ENCODE results near the gene FLVCR2. TPM values are rescaled to one million over a fixed set of nuclear protein-coding genes. Genes with fewer than 3 reads are reported as not detected.

The FLVCR2 gene
- total and polyA plus RNA-seq, 2 of the 13 experiments (the other 11 are each of a cell fraction or from before 2014, with no cell fraction given) = 9.9 to 10.5 TPM

DNA sequence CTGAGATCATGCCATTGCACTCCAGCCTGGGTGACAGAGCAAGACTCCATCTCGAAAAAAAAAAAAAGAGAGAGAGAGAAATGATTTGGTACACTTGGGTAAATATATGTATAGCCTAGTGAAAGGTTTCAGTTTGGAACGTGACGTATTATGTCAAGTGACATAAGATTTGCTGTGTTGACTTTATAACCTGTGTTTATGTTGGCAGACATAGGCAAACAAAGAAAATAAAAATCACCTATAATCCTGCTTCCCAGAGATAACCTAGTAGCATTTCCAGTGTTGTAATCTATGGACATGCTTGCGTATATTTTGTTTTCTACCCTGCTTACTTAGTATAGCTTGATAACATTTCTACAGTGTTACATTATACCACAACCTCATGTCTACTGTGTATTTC, 65.6 kb downstream of the FLVCR2 start (continued):
- TF ChIP-seq, protein P1, sequence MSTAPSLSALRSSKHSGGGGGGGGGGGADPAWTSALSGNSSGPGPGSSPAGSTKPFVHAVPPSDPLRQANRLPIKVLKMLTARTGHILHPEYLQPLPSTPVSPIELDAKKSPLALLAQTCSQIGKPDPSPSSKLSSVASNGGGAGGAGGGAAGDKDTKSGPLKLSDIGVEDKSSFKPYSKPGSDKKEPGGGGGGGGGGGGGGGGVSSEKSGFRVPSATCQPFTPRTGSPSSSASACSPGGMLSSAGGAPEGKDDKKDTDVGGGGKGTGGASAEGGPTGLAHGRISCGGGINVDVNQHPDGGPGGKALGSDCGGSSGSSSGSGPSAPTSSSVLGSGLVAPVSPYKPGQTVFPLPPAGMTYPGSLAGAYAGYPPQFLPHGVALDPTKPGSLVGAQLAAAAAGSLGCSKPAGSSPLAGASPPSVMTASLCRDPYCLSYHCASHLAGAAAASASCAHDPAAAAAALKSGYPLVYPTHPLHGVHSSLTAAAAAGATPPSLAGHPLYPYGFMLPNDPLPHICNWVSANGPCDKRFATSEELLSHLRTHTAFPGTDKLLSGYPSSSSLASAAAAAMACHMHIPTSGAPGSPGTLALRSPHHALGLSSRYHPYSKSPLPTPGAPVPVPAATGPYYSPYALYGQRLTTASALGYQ (CRISPR knock-in tag; IDR thresholded peaks at IDR 0.05) = no peak
- TF ChIP-seq, protein P2, sequence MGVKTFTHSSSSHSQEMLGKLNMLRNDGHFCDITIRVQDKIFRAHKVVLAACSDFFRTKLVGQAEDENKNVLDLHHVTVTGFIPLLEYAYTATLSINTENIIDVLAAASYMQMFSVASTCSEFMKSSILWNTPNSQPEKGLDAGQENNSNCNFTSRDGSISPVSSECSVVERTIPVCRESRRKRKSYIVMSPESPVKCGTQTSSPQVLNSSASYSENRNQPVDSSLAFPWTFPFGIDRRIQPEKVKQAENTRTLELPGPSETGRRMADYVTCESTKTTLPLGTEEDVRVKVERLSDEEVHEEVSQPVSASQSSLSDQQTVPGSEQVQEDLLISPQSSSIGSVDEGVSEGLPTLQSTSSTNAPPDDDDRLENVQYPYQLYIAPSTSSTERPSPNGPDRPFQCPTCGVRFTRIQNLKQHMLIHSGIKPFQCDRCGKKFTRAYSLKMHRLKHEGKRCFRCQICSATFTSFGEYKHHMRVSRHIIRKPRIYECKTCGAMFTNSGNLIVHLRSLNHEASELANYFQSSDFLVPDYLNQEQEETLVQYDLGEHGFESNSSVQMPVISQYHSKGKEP (CRISPR knock-in tag; IDR thresholded peaks at IDR 0.05) = no peak
- TF ChIP-seq TCF7 (IDR thresholded peaks at IDR 0.05; ENCODE audit: low read depth) = no peak
- no peak for TF ChIP-seq E2F2 (CRISPR knock-in tag; IDR thresholded peaks at IDR 0.05; ENCODE audit: borderline replicate concordance)
- TF ChIP-seq, protein P3, sequence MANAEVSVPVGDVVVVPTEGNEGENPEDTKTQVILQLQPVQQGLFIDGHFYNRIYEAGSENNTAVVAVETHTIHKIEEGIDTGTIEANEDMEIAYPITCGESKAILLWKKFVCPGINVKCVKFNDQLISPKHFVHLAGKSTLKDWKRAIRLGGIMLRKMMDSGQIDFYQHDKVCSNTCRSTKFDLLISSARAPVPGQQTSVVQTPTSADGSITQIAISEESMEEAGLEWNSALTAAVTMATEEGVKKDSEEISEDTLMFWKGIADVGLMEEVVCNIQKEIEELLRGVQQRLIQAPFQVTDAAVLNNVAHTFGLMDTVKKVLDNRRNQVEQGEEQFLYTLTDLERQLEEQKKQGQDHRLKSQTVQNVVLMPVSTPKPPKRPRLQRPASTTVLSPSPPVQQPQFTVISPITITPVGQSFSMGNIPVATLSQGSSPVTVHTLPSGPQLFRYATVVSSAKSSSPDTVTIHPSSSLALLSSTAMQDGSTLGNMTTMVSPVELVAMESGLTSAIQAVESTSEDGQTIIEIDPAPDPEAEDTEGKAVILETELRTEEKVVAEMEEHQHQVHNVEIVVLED (CRISPR knock-in tag; IDR thresholded peaks at IDR 0.05; ENCODE audit: borderline replicate concordance) = no peak
- TF ChIP-seq ZNF780A (CRISPR knock-in tag; IDR thresholded peaks at IDR 0.05) = no peak
- no peak for TF ChIP-seq KMT2B (CRISPR knock-in tag; IDR thresholded peaks at IDR 0.05)
- no peak for TF ChIP-seq TBL1XR1 (IDR thresholded peaks at IDR 0.05; ENCODE audit: borderline replicate concordance, low read length, partially characterized antibody)
- no peak for TF ChIP-seq ELF4 (CRISPR knock-in tag; IDR thresholded peaks at IDR 0.05; ENCODE audit: borderline replicate concordance)
- no peak for TF ChIP-seq RFXAP (CRISPR knock-in tag; IDR thresholded peaks at IDR 0.05; ENCODE audit: borderline replicate concordance)
- TF ChIP-seq ZNF160 (CRISPR knock-in tag; IDR thresholded peaks at IDR 0.05) = no peak
- no peak for TF ChIP-seq SIN3A (IDR thresholded peaks at IDR 0.05; ENCODE audit: borderline replicate concordance, low read depth, low read length)
- TF ChIP-seq, protein P4, sequence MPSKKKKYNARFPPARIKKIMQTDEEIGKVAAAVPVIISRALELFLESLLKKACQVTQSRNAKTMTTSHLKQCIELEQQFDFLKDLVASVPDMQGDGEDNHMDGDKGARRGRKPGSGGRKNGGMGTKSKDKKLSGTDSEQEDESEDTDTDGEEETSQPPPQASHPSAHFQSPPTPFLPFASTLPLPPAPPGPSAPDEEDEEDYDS (CRISPR knock-in tag; IDR thresholded peaks at IDR 0.05) = no peak
- no peak for TF ChIP-seq HOXA7 (CRISPR knock-in tag; IDR thresholded peaks at IDR 0.05)
- no peak for TF ChIP-seq MTF2 (CRISPR knock-in tag; IDR thresholded peaks at IDR 0.05; ENCODE audit: borderline replicate concordance)
- TF ChIP-seq, protein P5, sequence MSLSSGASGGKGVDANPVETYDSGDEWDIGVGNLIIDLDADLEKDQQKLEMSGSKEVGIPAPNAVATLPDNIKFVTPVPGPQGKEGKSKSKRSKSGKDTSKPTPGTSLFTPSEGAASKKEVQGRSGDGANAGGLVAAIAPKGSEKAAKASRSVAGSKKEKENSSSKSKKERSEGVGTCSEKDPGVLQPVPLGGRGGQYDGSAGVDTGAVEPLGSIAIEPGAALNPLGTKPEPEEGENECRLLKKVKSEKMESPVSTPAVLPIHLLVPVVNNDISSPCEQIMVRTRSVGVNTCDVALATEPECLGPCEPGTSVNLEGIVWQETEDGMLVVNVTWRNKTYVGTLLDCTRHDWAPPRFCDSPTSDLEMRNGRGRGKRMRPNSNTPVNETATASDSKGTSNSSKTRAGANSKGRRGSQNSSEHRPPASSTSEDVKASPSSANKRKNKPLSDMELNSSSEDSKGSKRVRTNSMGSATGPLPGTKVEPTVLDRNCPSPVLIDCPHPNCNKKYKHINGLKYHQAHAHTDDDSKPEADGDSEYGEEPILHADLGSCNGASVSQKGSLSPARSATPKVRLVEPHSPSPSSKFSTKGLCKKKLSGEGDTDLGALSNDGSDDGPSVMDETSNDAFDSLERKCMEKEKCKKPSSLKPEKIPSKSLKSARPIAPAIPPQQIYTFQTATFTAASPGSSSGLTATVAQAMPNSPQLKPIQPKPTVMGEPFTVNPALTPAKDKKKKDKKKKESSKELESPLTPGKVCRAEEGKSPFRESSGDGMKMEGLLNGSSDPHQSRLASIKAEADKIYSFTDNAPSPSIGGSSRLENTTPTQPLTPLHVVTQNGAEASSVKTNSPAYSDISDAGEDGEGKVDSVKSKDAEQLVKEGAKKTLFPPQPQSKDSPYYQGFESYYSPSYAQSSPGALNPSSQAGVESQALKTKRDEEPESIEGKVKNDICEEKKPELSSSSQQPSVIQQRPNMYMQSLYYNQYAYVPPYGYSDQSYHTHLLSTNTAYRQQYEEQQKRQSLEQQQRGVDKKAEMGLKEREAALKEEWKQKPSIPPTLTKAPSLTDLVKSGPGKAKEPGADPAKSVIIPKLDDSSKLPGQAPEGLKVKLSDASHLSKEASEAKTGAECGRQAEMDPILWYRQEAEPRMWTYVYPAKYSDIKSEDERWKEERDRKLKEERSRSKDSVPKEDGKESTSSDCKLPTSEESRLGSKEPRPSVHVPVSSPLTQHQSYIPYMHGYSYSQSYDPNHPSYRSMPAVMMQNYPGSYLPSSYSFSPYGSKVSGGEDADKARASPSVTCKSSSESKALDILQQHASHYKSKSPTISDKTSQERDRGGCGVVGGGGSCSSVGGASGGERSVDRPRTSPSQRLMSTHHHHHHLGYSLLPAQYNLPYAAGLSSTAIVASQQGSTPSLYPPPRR (CRISPR knock-in tag; IDR thresholded peaks at IDR 0.05; ENCODE audit: borderline replicate concordance) = peak; percentile 33; the same call in 1 of the 2 replicates
- peak; percentile 51 for TF ChIP-seq NR2F6 (IDR thresholded peaks at IDR 0.05)
- peak; percentile 8; the same call in 1 of the 2 replicates for TF ChIP-seq NR2F6 (CRISPR knock-in tag; IDR thresholded peaks at IDR 0.05)
- 0 out of 2 replicates have a peak, but pooled peaks have one; percentile 19 for TF ChIP-seq NR2C2 (CRISPR knock-in tag; IDR thresholded peaks at IDR 0.05; ENCODE audit: borderline replicate concordance)

Measured in HepG2 (cell line).